GM12892 (cell line): ENCODE measurements around the gene USP53. TPM values are rescaled to one million over a fixed set of nuclear protein-coding genes. Genes with fewer than 3 reads are reported as not detected.
"Not testable (repeated sequence)": the region's sequence is repeated elsewhere in the genome, so short reads cannot be mapped to it uniquely, and the experiment has no call there.

Source experiments
- DNase-seq: peaks from one replicate; pipeline ENCODE4 v3.0.0; 2011; ENCODE audit not compliant: insufficient read length
- FAIRE-seq: peaks from 2 replicates; lab custom pipeline; 2011; peaks lifted over from hg19 to GRCh38; lab: Jason Lieb, UNC
- POLR2A ChIP-seq: IDR thresholded peaks from 2 replicates; pipeline ENCODE4 v1.6.1; 2011; ENCODE audit warnings: low read depth, low read length, control low read depth
- POLR2AphosphoS5 ChIP-seq: IDR thresholded peaks from 2 replicates; pipeline ENCODE4 v1.6.1; 2011; ENCODE audit warnings: low read depth, low read length, control low read depth
- TAF1 ChIP-seq: IDR thresholded peaks from 2 replicates; pipeline ENCODE4 v1.6.1; 2011; ENCODE audit warnings: low read depth, mild to moderate bottlenecking, control low read depth, low read length, borderline replicate concordance
- polyA plus RNA-seq: library from polyadenylated mRNA; unstranded; fragments of >200 nt; gene quantifications from one replicate; pipeline ENCODE4 v1.2.1, GENCODE V29; 2012; ENCODE audit warnings: missing spikeins, inconsistent platforms; ENCODE audit not compliant: missing spikeins

Gene USP53
- polyA plus RNA-seq, result 2.7 TPM

DNA sequence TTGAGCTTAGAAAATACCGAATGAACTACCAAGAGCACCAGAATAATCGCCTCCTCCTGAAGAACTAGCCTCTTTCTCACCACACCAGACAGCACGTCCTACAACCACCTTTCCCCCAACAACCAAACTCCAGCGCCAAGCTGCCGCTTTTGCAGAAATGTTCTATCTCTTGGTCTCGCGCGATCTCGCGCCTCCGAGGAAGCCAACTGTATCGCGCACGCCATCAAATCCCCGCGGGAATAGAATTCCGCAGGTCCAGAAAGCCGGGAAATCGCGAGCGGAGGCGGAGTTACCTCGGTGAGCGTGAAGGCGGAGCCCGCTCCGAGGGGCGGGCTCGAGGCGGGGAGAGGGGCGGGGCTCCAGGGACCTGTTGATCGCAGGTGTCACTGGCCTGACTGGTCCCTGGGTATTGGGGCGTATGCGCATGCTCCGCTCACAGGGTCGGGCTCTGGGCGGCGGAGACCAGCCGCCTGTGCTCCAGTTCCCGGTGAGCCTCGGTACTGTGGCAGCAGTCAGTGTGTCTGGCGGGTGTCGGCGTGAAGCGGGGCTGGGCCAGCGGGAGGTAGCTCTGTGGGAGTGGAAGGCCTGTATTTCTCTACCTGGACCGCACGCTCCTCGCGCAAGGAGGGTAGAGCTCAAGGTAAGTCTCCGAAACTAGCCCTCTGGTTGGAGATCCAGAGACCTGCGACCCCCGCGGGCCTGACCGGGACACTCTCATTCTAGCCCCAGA lies at the start of gene USP53:
USP53 (plus strand) TSS at position 480 of the 730 bp plus-strand sequence. CDS start 27,047 bp downstream, outside the sequence.
- FAIRE-seq, result peak; percentile 99
- TF ChIP-seq TAF1 (peak; percentile 55), POLR2A (peak; percentile 74; the same call in 1 of the 2 replicates), POLR2AphosphoS5 (peak; percentile 60; the same call in 1 of the 2 replicates)

DNA sequence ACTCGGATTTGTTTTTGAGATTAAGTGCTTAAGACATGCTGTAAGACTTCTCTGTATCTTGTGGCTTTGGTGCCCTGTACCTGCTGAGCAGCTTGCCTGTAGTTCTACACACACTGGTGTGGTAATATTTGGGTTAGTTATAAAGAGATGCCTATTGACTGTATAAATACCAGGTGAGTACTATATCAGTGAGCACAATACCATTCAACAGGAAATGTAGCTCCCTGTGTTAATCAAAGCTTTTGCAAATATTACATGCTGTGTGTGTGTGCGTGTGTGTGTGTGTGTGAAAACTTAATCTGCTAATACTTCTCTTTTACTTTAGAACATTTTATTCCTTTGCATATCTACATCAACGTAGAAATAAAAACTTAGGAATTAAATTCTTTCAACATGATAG lies 46.7 kb upstream of the USP53 start:
- no peak for TF ChIP-seq POLR2AphosphoS5
- TF ChIP-seq TAF1, result no peak
- no peak for TF ChIP-seq POLR2A
- FAIRE-seq (no peak), DNase-seq (no peak)

More for the DNA sequence above, at the start of gene USP53:
- DNase-seq, result peak; percentile 79

DNA sequence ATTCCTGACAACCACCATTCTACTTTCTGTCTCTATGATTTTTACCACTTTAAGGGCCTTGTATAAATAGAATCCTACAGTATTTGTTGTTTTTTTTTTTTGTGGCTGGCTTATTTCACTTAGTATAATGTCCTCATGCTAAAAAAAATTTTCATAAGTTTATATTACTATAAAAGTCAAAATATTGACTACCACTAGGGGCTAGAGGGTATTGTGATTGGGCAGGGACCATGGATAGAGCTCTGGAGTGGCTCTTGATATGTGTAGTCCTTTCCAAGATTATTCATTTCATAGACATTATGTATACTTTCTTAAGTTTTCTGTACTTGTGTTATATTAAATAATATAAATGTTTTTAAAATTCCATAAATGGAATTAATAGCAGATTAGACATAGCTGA lies 42.3 kb upstream of the USP53 start:
- FAIRE-seq (no peak), DNase-seq (no peak)
- no peak for TF ChIP-seq TAF1

DNA sequence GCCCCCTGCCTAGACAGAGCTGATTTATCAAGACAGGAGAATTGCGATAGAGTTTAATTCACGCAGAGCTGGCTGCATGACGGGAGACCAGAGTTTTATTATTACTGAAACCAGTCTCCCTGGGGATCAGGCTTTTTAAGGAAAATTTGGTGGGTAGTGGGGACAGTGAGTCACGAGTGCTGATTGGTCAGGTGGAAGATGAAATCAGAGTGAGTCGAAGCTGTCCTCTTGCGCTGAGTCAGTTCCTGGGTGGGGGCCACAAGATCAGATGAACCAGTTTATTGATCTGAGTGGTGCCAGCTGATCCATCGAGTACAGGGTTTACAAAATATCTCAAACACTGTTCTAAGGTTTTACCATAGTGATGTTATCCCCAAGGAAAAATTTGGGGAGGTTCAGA lies 40.3 kb upstream of the USP53 start:
- TF ChIP-seq POLR2AphosphoS5, result no peak
- no peak for TF ChIP-seq POLR2A
- no peak for TF ChIP-seq TAF1
- DNase-seq, result no peak
- FAIRE-seq, result no peak

DNA sequence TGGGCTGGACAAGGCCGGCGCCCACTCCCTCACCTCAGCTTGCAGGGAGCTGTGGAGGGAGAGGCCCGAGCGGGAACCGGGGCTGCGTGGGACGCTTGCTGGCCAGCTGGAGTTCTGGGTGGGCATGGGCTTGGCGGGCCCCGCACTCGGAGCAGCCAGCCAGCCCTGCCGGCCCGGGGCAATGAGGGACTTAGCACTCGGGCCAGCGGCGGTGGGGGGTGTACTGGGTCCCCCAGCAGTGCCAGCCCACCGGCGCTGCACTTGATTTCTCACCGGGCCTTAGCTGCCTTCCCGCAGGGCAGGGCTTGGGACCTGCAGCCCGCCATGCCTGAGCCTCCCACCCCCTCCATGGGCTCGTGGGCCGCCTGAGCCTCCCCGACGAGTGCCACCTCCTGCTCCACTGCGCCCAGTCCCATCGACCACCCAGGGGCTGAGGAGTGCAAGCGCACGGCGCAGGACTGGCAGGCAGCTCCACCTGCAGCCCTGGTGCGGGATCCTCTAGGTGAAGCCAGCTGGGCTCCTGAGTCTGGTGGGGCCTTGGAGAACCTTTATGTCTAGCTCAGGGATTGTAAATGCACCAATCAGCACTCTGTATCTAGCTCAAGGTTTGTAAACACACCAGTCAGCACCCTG lies 38.7 kb upstream of the USP53 start:
- FAIRE-seq, result not testable (repeated sequence)

DNA sequence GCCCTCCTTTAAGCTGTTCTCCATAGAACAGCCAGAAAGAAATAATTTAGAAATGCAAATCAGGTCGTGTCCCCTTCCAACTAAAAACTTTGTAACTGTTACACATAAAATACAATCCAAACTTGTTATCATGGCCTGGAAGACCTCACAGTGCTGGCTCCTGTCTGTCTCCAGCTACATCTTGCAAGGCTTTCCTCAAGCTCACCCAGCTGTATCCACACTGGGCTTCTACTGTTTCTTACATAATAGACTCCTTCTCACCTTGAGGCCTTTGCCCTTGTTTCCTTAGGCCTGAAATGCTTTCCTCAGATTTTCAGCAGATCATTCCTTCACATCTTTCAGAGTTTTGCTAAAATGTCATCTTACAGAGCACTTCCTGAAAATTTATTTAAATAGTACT lies 33.5 kb upstream of the USP53 start:
- DNase-seq (no peak), FAIRE-seq (no peak)
- no peak for TF ChIP-seq POLR2A
- TF ChIP-seq POLR2AphosphoS5, result no peak

More for the DNA sequence above, 38.7 kb upstream of the USP53 start:
- not testable (repeated sequence) for DNase-seq

DNA sequence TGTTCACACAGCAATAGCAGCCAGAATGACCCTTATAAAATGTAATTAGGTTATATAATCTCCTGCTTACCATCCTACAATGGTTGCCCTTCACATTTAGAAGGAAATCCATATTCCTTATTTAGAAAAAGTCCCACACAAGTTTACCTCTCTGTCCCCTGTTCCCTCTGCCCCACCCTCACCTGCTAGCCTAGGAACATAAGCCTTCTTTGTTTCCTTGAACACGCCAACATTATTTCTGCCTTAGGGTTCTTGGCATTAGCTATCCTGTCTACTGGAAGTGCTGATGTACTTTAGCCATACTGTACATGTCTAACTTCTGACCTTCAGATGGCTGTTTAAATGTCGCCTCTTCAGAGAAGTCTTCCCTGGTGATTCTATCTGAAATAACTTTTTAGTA lies 28.4 kb upstream of the USP53 start:
- no peak for DNase-seq
- no peak for TF ChIP-seq TAF1
- TF ChIP-seq POLR2A, result no peak
- TF ChIP-seq POLR2AphosphoS5, result no peak
- FAIRE-seq, result no peak

DNA sequence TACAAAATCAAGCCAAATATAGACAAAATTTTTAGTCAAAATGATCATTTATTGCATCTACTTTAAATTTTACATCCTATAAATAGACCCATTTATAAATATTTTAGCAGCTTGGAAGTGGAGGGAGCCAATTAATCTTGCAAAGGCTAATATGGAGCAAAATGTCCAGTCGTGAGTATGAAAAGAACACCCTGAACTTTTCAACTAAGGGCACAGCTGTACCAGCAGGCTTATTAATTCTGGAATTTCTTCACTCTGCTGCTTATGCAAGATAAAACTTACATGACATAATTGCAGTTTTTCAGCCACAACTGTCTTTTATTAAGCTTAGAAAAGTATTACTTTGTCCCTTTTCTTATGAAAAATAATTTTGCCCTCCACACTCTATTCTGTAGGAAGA lies 22.9 kb upstream of the USP53 start:
- DNase-seq (no peak), FAIRE-seq (no peak)
- TF ChIP-seq TAF1 (no peak), POLR2A (no peak), POLR2AphosphoS5 (no peak)

DNA sequence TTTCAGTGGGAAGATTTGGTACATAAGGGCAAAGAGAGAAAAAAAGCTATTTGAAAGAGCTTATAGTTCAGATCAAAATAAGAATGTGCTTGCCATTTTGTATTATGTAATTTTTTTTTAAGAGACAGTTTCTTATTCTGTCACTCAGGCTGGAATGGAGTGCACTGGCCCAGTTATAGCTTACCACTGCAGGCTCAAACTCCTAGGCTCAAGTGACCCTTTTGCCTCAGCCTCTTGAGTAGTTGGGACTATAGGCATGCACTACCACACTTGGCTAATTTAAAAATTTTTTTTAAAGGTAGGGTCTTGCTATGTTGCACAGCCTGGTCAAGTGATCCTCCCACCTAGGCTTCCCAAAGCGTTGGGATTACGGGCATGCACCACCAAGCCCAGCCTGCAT lies 22.2 kb upstream of the USP53 start:
- no peak for FAIRE-seq
- DNase-seq, result no peak
- no peak for TF ChIP-seq TAF1
- TF ChIP-seq POLR2AphosphoS5, result no peak
- TF ChIP-seq POLR2A, result no peak

DNA sequence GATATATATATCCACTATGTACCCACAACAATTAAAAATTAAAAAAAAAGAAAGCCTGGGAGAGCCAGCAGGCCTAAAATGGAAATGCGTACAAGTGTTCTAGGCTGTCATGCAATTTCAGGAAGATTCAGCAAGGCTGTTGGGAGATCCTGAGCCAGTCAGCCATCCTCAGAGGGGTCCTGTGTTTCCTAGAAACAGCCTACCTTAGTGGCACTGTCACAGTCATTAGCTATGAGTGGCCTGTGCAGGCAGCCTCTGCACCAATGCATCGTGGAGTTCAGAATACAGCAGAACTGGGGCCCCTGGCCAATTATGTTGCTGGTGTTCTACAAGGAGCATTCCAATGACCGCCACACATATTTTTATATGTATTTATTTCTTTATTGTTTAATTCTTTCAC lies 21.0 kb upstream of the USP53 start:
- FAIRE-seq (no peak), DNase-seq (no peak)
- TF ChIP-seq POLR2AphosphoS5 (no peak), POLR2A (no peak), TAF1 (no peak)

DNA sequence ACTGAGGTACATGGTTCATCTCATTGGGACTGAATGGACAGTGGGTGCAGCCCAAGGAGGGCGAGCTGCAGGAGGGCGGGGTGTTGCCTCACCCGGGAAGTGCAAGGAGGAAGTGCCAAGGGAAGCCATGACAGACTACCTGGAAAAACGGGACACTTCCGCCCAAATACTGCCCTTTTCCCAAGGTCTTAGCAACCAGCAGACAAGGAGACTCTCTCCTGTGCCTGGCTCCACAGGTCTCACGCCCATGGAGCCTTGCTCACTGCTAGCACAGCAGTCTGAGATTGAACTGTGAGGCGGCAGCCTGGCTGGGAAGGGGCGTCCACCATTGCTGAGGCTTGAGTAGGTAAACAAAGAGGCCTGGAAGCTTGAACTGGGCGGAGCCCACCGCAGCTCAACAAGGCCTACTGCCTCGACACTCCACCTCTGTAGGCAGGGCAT lies 14.7 kb upstream of the USP53 start:
- DNase-seq (no peak), FAIRE-seq (no peak)
- no peak for TF ChIP-seq TAF1
- no peak for TF ChIP-seq POLR2A
- TF ChIP-seq POLR2AphosphoS5, result no peak

DNA sequence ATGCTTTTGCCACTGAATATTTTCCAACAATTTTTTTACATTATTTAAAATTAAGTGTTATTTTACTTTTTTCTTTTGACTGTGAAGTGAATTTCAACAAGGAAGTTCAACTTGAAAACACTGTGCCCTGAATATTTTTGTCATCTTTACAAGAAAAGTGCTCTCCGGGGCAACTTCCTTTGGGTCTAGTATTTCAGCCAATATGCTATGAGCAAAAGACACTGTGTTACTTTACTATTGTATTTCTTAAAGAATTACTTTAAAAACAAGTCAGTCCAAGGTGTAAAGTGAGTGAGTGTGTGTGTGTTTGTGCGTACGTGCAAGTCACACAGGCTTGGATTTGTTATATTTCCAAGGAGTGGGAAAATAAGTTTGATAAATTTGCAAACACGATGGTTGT lies 7.6 kb upstream of the USP53 start:
- no peak for TF ChIP-seq POLR2AphosphoS5
- TF ChIP-seq POLR2A, result no peak
- no peak for TF ChIP-seq TAF1
- DNase-seq (no peak), FAIRE-seq (no peak)

DNA sequence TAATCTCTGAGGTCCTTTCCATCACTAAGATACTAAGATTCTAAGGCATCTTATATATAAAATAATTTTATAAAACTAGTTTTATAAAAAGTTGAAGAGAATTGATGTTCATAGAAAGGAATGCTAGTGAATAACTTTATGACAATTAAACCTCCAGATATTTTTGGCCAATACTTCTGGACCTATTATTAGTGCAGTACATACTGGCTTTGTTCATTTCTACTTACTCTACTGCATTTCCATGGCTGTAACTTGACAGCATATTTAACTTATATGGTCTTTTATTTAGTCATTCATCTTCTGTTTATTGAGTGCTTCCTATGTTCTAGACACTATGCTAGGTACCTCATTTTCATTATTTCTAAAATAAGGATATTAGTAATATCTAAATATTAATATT lies 6.8 kb upstream of the USP53 start:
- no peak for DNase-seq
- FAIRE-seq, result no peak
- TF ChIP-seq POLR2A (no peak), TAF1 (no peak), POLR2AphosphoS5 (no peak)
